Mesenchymal stem cell (in vitro differentiated cells and primary cell): Measurements from ENCODE around the gene PRPF18.

Experiments
- DNase-seq: peaks from one replicate; pipeline ENCODE4 v3.0.0-alpha.2; 2013
- H2AFZ ChIP-seq: one replicate; pipeline ENCODE4 v1.6.1; 2013; ENCODE audit warnings: low read depth, mild to moderate bottlenecking, control low read depth, inconsistent platforms, low read length, moderate library complexity
- H2AK5ac ChIP-seq: 2 replicates; pipeline ENCODE4 v1.6.1; 2013; ENCODE audit warnings: low read length, moderate library complexity, mild to moderate bottlenecking, inconsistent platforms; ENCODE audit not compliant: severe bottlenecking
- H2BK120ac ChIP-seq: one replicate; pipeline ENCODE4 v1.6.1; 2013; ENCODE audit warnings: low read depth, mild to moderate bottlenecking, inconsistent platforms, low read length, moderate library complexity
- H2BK12ac ChIP-seq, 2 experiments: one replicate each; pipeline ENCODE4 v1.6.1; 2013; ENCODE audit warnings: inconsistent platforms in 2 of 2, low read length in 2 of 2, mild to moderate bottlenecking in 2 of 2, moderate library complexity in 2 of 2, control low read depth in 1 of 2
- H2BK15ac ChIP-seq: one replicate; pipeline ENCODE4 v1.6.1; 2013; ENCODE audit warnings: mild to moderate bottlenecking, low read depth, inconsistent platforms; ENCODE audit not compliant: poor library complexity, severe bottlenecking
- H2BK5ac ChIP-seq: 2 replicates; pipeline ENCODE4 v1.6.1; 2013; ENCODE audit warnings: low read depth, mild to moderate bottlenecking, low read length, control low read depth, inconsistent platforms; ENCODE audit not compliant: poor library complexity, severe bottlenecking
- H3K14ac ChIP-seq, 2 experiments: one replicate each; pipeline ENCODE4 v1.6.1; 2013; ENCODE audit warnings: inconsistent platforms in 2 of 2, low read length in 2 of 2, control low read depth in 1 of 2, mild to moderate bottlenecking in 1 of 2, moderate library complexity in 1 of 2
- H3K18ac ChIP-seq, 2 experiments: one replicate each; pipeline ENCODE4 v1.6.1; 2013; ENCODE audit warnings: inconsistent platforms in 2 of 2, low read length in 2 of 2, control low read depth in 1 of 2, low read depth in 1 of 2, mild to moderate bottlenecking in 1 of 2
- H3K23ac ChIP-seq, 2 experiments: one replicate each; pipeline ENCODE4 v1.6.1; 2013; ENCODE audit warnings: inconsistent platforms in 2 of 2, low read length in 2 of 2, mild to moderate bottlenecking in 2 of 2, moderate library complexity in 2 of 2, control low read depth in 1 of 2
- H3K27ac ChIP-seq: 2 replicates; pipeline ENCODE4 v1.5.1; 2013; ENCODE audit warnings: mild to moderate bottlenecking, moderate library complexity, low read length, control low read depth, inconsistent platforms; ENCODE audit not compliant: poor library complexity, severe bottlenecking
- H3K27me3 ChIP-seq, 2 experiments: 2 replicates each; pipeline versions ENCODE4 v1.6.1 to v1.7.0; 2013; ENCODE audit warnings: low read length in 2 of 2, mild to moderate bottlenecking in 2 of 2, moderate library complexity in 2 of 2, control low read depth in 1 of 2, inconsistent platforms in 1 of 2; ENCODE audit not compliant: control insufficient read depth in 1 of 2, insufficient read depth in 1 of 2
- H3K36me3 ChIP-seq, 2 experiments: 2 replicates each; pipeline versions ENCODE4 v1.6.1 to v1.7.0; 2013; ENCODE audit warnings: low read length in 2 of 2, control low read depth in 1 of 2, inconsistent platforms in 1 of 2, low read depth in 1 of 2, mild to moderate bottlenecking in 1 of 2; ENCODE audit not compliant: insufficient read depth in 2 of 2, control insufficient read depth in 1 of 2
- H3K4ac ChIP-seq, 2 experiments: one replicate each; pipeline ENCODE4 v1.6.1; 2013; ENCODE audit warnings: inconsistent platforms in 2 of 2, low read length in 2 of 2, mild to moderate bottlenecking in 2 of 2, moderate library complexity in 2 of 2, control low read depth in 1 of 2, low read depth in 1 of 2
- H3K4me1 ChIP-seq: 2 replicates; pipeline ENCODE4 v1.6.1; 2013; ENCODE audit warnings: low read depth, low read length, control low read depth; ENCODE audit not compliant: control insufficient read depth, insufficient read depth
- H3K4me2 ChIP-seq: 2 replicates; pipeline ENCODE4 v1.6.1; 2013; ENCODE audit warnings: low read length, mild to moderate bottlenecking, inconsistent platforms; ENCODE audit not compliant: poor library complexity, severe bottlenecking
- H3K4me3 ChIP-seq, 2 experiments: 2 replicates each; pipeline versions ENCODE4 v1.5.1 to v1.7.0; 2013; ENCODE audit warnings: low read length in 2 of 2, mild to moderate bottlenecking in 2 of 2, control low read depth in 1 of 2, low read depth in 1 of 2; ENCODE audit not compliant: insufficient read depth in 1 of 2
- H3K79me1 ChIP-seq: replicated peaks from 2 replicates; pipeline ENCODE4 v1.6.1; 2013; ENCODE audit warnings: mild to moderate bottlenecking, control low read depth, low read length, inconsistent platforms; ENCODE audit not compliant: poor library complexity, severe bottlenecking
- H3K9ac ChIP-seq: 2 replicates; pipeline ENCODE4 v1.7.0; 2013; ENCODE audit warnings: mild to moderate bottlenecking, low read length, moderate library complexity
- H3K9me3 ChIP-seq: 2 replicates; pipeline ENCODE4 v1.7.0; 2013; ENCODE audit warnings: mild to moderate bottlenecking, low read length; ENCODE audit not compliant: control insufficient read depth
- H4K8ac ChIP-seq: one replicate; pipeline ENCODE4 v1.6.1; 2013; ENCODE audit warnings: inconsistent platforms, mild to moderate bottlenecking, low read length, moderate library complexity
- H4K91ac ChIP-seq: one replicate; pipeline ENCODE4 v1.6.1; 2013; ENCODE audit warnings: mild to moderate bottlenecking, low read length, inconsistent platforms
- WGBS: methylation state at CpG from one replicate; pipeline ENCODE4 v1.1.7; 2013; ENCODE audit warnings: mixed read lengths; 5-methylcytosine and 5-hydroxymethylcytosine counted together

PRPF18 gene

DNA sequence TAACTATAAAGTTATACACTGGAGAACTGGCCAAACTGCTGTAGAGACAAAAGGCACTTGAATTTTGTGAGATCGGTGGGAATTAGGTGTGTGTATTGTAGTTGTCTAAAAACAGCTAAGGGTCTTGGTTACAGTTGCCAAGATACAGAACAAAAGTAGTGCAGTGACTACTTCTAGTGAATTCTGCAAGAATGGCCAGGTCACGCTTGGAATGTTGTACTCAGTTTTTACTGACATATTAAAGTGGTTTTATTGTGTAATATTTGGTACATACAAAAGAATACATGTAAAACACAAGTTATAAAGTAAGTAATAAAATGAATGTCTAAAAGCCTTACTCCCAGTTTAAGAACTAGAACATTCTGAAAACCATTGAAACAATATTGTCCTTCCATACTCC lies 42.4 kb downstream of the PRPF18 start:
- Histone ChIP-seq H2BK120ac (no peak overlapping the region), H3K4ac (no peak overlapping the region), H4K91ac (no peak overlapping the region), H3K4me3 (no peak overlapping the region), H3K23ac (no peak overlapping the region), H3K14ac (no peak overlapping the region), H2BK5ac (no peak overlapping the region), H2AK5ac (no peak overlapping the region), H3K9ac (no peak overlapping the region), H3K36me3 (peaks cover 7 to 29% of the 10 kb centered on the region in 2 experiments), H3K79me1 (peaks cover 4% of the 10 kb centered on the region), H3K4me2 (no peak overlapping the region), H2BK12ac (no peak overlapping the region), H4K8ac (no peak overlapping the region), H2AFZ (no peak overlapping the region), H3K18ac (no peak overlapping the region), H3K27ac (no peak overlapping the region), H3K4me1 (no peaks in the 10 kb centered on the region), H3K9me3 (no peaks in the 10 kb centered on the region), H2BK15ac (no peak overlapping the region), H3K27me3 (no peaks in the 10 kb centered on the region)
- no peak for DNase-seq
- WGBS: 93% methylated on average over 1 of the region's 2 CpGs

DNA sequence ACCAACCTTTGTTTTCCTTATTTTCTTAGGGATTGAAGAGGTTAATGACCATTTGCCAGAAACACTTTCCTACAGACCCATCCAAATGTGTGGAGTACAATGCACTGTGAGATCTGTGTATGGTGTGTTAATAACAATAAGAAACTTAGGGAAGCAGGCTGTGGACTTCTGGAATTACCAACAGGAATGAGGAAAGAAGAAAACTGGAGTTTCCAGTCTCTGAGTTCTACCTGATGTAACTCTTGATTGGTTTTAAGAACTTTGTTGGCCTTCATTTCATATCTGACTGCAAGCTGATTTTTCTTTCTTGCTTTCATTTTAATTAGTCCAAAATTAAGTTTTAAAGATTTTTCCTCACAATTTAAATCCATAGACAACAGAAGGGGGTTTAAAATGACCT lies 43.5 kb downstream of the PRPF18 start:
- Histone ChIP-seq H2BK5ac (no peak overlapping the region), H3K9me3 (no peaks in the 10 kb centered on the region), H3K9ac (no peak overlapping the region), H2BK15ac (no peak overlapping the region), H3K4me3 (no peak overlapping the region), H3K4ac (no peak overlapping the region), H3K79me1 (peaks cover 1% of the 10 kb centered on the region), H2BK12ac (no peak overlapping the region), H2BK120ac (no peak overlapping the region), H4K8ac (no peak overlapping the region), H2AFZ (no peak overlapping the region), H3K36me3 (peaks cover 7 to 29% of the 10 kb centered on the region in 2 experiments), H3K18ac (no peak overlapping the region), H4K91ac (no peak overlapping the region), H3K4me1 (no peaks in the 10 kb centered on the region), H3K4me2 (no peak overlapping the region), H3K27me3 (no peaks in the 10 kb centered on the region), H3K27ac (no peak overlapping the region), H3K23ac (no peak overlapping the region), H2AK5ac (no peak overlapping the region), H3K14ac (no peak overlapping the region)
- no peak for DNase-seq

DNA sequence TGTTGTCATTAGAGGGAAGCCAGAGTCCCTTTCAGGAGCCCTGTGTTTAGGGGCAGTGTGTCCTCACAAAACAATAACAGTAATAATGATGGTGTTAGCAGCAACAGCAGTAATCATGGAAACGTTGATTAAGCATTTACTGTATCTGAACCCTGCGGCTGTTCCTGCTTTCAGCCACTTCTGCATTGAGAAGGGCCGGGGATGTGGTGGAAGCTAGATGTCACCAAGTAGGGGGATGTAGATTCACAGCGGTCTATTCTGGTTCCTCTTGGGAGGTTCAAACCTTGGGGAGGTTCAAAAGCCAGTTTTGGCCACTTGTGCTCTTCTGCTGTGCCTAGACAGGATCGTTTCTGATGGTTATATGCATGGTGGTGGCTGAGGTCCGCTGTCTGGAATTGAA lies 44.8 kb downstream of the PRPF18 start:
- DNase-seq: no peak
- no peaks in the 10 kb centered on the region for H3K9me3 ChIP-seq
- H4K91ac ChIP-seq: no peak overlapping the region
- no peak overlapping the region for H3K9ac ChIP-seq
- no peak overlapping the region for H2BK5ac ChIP-seq
- 98% methylated on average over 5 of the region's 6 CpGs for whole genome bisulfite sequencing
- no peaks in the 10 kb centered on the region for H3K27me3 ChIP-seq
- peaks cover 3% of the 10 kb centered on the region for H3K79me1 ChIP-seq
- peak overlapping the region; percentile 44 for H2AFZ ChIP-seq
- H3K4me3 ChIP-seq: no peak overlapping the region
- no peak overlapping the region for H3K4ac ChIP-seq
- no peak overlapping the region for H2AK5ac ChIP-seq
- H3K14ac ChIP-seq: no peak overlapping the region
- no peak overlapping the region for H3K18ac ChIP-seq
- H3K4me2 ChIP-seq: no peak overlapping the region
- H3K27ac ChIP-seq: no peak overlapping the region
- peaks cover 7 to 27% of the 10 kb centered on the region in 2 experiments for H3K36me3 ChIP-seq
- no peak overlapping the region for H4K8ac ChIP-seq
- no peak overlapping the region for H3K23ac ChIP-seq
- H3K4me1 ChIP-seq: no peaks in the 10 kb centered on the region
- H2BK12ac ChIP-seq: no peak overlapping the region
- no peak overlapping the region for H2BK15ac ChIP-seq
- no peak overlapping the region for H2BK120ac ChIP-seq

DNA sequence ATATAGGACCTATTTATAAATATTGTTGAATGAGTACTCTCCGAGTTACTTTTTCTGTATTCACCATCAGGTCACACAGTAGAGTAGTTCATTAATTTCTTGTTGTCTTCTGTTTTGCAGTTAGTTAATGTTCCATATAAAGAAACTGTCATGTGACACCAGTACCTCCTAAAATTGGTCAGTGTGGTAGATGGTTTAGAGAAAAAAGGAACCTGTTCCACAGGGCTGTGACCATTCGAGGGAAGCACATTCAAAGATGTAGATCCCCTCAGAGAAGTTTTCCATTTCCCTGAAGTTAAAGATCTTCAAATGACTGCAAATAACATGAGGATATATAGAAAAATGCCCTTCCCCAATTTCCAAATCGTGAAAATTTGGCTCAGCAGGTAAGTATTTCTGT lies 45.7 kb downstream of the PRPF18 start:
- Histone ChIP-seq H4K91ac (no peak overlapping the region), H3K9ac (no peak overlapping the region), H2BK15ac (no peak overlapping the region), H3K27me3 (no peaks in the 10 kb centered on the region), H3K9me3 (no peaks in the 10 kb centered on the region), H2BK5ac (no peak overlapping the region), H3K4me1 (no peaks in the 10 kb centered on the region), H3K18ac (no peak overlapping the region), H4K8ac (no peak overlapping the region), H3K23ac (no peak overlapping the region), H3K4me3 (no peak overlapping the region), H3K14ac (no peak overlapping the region), H2BK12ac (no peak overlapping the region), H2AK5ac (no peak overlapping the region), H3K4me2 (no peak overlapping the region), H3K27ac (no peak overlapping the region), H2AFZ (no peak overlapping the region), H3K79me1 (peaks cover 3% of the 10 kb centered on the region), H3K4ac (no peak overlapping the region), H3K36me3 (peaks cover 7 to 27% of the 10 kb centered on the region in 2 experiments), H2BK120ac (no peak overlapping the region)
- DNase-seq: no peak
- no CpG with 5 or more reads among the region's 3 CpGs for WGBS
